ENCODE data around the gene MRAP2.
"Not testable (repeated sequence)": the region's sequence is repeated elsewhere in the genome, so short reads cannot be mapped to it uniquely, and the experiment has no call there.

Gene MRAP2

GRCh38 chr6:84033523-84034451 is at the start of gene MRAP2:
MRAP2 (plus strand) TSS chr6:84033772; CDS start chr6:84055319, 21,547 bp downstream.
- DNase-seq: peak; percentile 26

- no peak for DNase-seq
Observed at GRCh38 chr6:83984411-83984810, 49.2 kb upstream of the MRAP2 start.

- DNase-seq: no peak
Observed at GRCh38 chr6:83985308-83985713, 48.3 kb upstream of the MRAP2 start.

GRCh38 chr6:83985715-83986114 is 47.9 kb upstream of the MRAP2 start:
- no peak for DNase-seq

- no peak for DNase-seq
Observed at GRCh38 chr6:83998021-83998584, 35.5 kb upstream of the MRAP2 start.

- DNase-seq: no peak
Observed at GRCh38 chr6:84001119-84001518, 32.5 kb upstream of the MRAP2 start.

GRCh38 chr6:84002226-84002625 is 31.3 kb upstream of the MRAP2 start:
- DNase-seq: no peak

GRCh38 chr6:84003131-84003530 is 30.4 kb upstream of the MRAP2 start:
- peak; percentile 49 for DNase-seq

- DNase-seq: no peak
Observed at GRCh38 chr6:84003654-84004053, 29.9 kb upstream of the MRAP2 start.

- no peak for DNase-seq
Observed at GRCh38 chr6:84007871-84008270, 25.7 kb upstream of the MRAP2 start.

GRCh38 chr6:84013354-84013753 is 20.2 kb upstream of the MRAP2 start:
- DNase-seq: no peak

GRCh38 chr6:84013931-84014330 is 19.6 kb upstream of the MRAP2 start:
- no peak for DNase-seq

- peak; percentile 33 for DNase-seq
Observed at GRCh38 chr6:84016029-84016428, 17.5 kb upstream of the MRAP2 start.

GRCh38 chr6:84017709-84018452 is 15.7 kb upstream of the MRAP2 start:
- DNase-seq: no peak

GRCh38 chr6:84018453-84019061 is 15.0 kb upstream of the MRAP2 start:
- no peak for DNase-seq

- no peak for DNase-seq
Observed at GRCh38 chr6:84019141-84019841, 14.3 kb upstream of the MRAP2 start.

GRCh38 chr6:84019842-84020211 is 13.7 kb upstream of the MRAP2 start:
- no peak for DNase-seq

GRCh38 chr6:84021625-84022024 is 11.9 kb upstream of the MRAP2 start:
- no peak for DNase-seq

GRCh38 chr6:84026721-84027164 is 6.8 kb upstream of the MRAP2 start:
- DNase-seq: no peak

GRCh38 chr6:84027340-84028181 is 6.0 kb upstream of the MRAP2 start:
- peak; percentile 95 for DNase-seq

- no peak for DNase-seq
Observed at GRCh38 chr6:84028350-84028749, 5.2 kb upstream of the MRAP2 start.

GRCh38 chr6:84032000-84032399 is 1.6 kb upstream of the MRAP2 start:
- not testable (repeated sequence) for DNase-seq

Data from COR-L47 (cell line).